ENCODE data around the gene PDGFC. TPM values are rescaled to one million over a fixed set of nuclear protein-coding genes. Genes with fewer than 3 reads are reported as not detected.

The PDGFC gene
- total and polyA plus RNA-seq, 8 donors, result 4.9 to 39.8 (median 10.8) TPM

GRCh38 chr4:156959298-156959702, 12.3 kb downstream of the PDGFC start:
- no peak for DNase-seq
- Histone ChIP-seq H3K27me3 (no peaks in the 10 kb centered on the region), H3K9me3 (no peaks in the 10 kb centered on the region), H3K4me3 (no peak overlapping the region), H3K36me3 (no peaks in the 10 kb centered on the region), H3K4me1 (peaks cover 18 to 76% (median 46%) of the 10 kb centered on the region in 4 donors), H3K27ac (peak overlapping the region in 1 of 5 donors; percentile 51)
- intact Hi-C loops (cut with DNase I; ENCODE audit: low total_unique reads), result no loop called here
- no peak for TF ChIP-seq EP300 (IDR thresholded peaks at IDR 0.05)
- no peak for TF ChIP-seq POLR2AphosphoS5 (IDR thresholded peaks at IDR 0.05)
- TF ChIP-seq, protein P1, sequence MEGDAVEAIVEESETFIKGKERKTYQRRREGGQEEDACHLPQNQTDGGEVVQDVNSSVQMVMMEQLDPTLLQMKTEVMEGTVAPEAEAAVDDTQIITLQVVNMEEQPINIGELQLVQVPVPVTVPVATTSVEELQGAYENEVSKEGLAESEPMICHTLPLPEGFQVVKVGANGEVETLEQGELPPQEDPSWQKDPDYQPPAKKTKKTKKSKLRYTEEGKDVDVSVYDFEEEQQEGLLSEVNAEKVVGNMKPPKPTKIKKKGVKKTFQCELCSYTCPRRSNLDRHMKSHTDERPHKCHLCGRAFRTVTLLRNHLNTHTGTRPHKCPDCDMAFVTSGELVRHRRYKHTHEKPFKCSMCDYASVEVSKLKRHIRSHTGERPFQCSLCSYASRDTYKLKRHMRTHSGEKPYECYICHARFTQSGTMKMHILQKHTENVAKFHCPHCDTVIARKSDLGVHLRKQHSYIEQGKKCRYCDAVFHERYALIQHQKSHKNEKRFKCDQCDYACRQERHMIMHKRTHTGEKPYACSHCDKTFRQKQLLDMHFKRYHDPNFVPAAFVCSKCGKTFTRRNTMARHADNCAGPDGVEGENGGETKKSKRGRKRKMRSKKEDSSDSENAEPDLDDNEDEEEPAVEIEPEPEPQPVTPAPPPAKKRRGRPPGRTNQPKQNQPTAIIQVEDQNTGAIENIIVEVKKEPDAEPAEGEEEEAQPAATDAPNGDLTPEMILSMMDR (IDR thresholded peaks at IDR 0.05), result no peak
- TF ChIP-seq POLR2A (IDR thresholded peaks at IDR 0.05), result no peak
- 27 to 54% (median 38%) methylated on average over 3 of the region's 3 CpGs for WGBS, 5 donors

DNA sequence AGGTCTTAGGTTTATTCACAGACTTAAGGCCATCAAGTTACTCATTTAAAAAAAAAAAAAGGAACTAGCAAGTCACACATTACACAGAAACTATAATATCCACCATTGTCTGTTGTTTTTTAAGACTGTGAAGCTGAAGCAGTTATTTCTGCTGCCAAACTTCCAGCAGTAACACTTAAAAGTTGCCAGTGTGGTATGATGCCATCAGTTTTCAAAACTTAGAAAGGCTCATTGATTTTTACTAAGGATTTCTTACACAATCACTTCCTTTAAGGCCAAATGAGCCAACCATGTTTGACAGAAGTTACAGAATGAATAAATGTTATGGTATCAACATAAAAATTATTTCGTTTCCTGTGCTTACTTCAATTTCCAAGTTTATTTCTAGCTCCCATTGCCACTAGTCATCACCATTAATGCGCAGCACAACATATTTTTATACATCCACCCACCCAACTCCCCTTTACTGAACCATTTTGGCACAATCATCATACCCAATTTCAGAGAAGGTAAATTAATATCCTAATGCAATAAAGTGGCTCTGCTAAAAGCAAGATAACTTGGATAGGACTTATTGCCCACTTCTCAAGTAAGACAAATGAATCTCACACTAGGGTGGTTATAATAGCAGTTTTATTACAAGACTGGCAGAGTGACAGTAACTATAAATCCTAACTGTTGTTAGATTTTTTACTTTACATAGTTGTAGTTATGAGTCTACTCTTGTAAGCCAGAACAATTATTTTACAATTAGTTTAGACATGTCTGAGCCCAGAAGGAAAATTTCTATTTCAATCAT, 13.1 kb downstream of the PDGFC start:
- H3K4me1 ChIP-seq, result peaks cover 18 to 82% (median 50%) of the 10 kb centered on the region in 4 donors
- H3K36me3 ChIP-seq, result no peaks in the 10 kb centered on the region
- intact Hi-C loops (cut with DNase I; ENCODE audit: low total_unique reads), result no loop called here
- TF ChIP-seq POLR2A (IDR thresholded peaks at IDR 0.05) (no peak), EP300 (IDR thresholded peaks at IDR 0.05) (no peak), POLR2AphosphoS5 (IDR thresholded peaks at IDR 0.05) (no peak)
- TF ChIP-seq, protein P1 (IDR thresholded peaks at IDR 0.05), result no peak
- H3K27me3 ChIP-seq, result no peaks in the 10 kb centered on the region
- peak overlapping the region in 2 of 5 donors; percentile 10 to 51 for H3K27ac ChIP-seq
- no peak for DNase-seq
- no peaks in the 10 kb centered on the region for H3K9me3 ChIP-seq
- WGBS, 5 donors, result 74 to 89% (median 83%) methylated on average over 2 of the region's 2 CpGs
- H3K4me3 ChIP-seq, result no peak overlapping the region

DNA sequence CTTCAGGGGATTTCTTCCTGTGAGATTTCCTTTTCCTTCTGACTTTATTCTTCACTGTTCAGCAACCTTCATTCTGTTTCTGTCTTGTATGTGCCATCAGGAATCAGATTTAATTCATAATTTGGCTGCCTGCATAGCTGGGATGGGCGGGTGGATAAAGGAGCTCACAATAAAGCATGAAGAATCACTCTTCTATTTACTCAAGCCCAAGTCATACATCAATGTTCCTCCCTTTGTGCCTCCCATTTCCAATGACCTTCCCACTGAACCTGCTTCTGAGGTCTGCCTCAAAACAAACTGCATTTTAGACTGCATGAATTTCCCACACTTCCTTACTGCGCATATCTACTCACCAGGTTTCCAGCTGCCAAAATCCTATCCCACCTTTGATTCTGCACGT, 14.0 kb downstream of the PDGFC start:
- Histone ChIP-seq H3K27me3 (no peaks in the 10 kb centered on the region), H3K27ac (peak overlapping the region in 1 of 5 donors; percentile 59), H3K4me1 (peaks cover 18 to 83% (median 52%) of the 10 kb centered on the region in 4 donors), H3K4me3 (no peak overlapping the region), H3K9me3 (no peaks in the 10 kb centered on the region), H3K36me3 (no peaks in the 10 kb centered on the region)
- no peak for DNase-seq
- TF ChIP-seq, protein P1 (IDR thresholded peaks at IDR 0.05), result no peak
- TF ChIP-seq EP300 (IDR thresholded peaks at IDR 0.05), result no peak
- TF ChIP-seq POLR2AphosphoS5 (IDR thresholded peaks at IDR 0.05), result no peak
- TF ChIP-seq POLR2A (IDR thresholded peaks at IDR 0.05), result no peak
- WGBS, 5 donors, result 77 to 86% (median 82%) methylated on average over 3 of the region's 3 CpGs
- intact Hi-C loops (cut with DNase I; ENCODE audit: low total_unique reads), result no loop called here

DNA sequence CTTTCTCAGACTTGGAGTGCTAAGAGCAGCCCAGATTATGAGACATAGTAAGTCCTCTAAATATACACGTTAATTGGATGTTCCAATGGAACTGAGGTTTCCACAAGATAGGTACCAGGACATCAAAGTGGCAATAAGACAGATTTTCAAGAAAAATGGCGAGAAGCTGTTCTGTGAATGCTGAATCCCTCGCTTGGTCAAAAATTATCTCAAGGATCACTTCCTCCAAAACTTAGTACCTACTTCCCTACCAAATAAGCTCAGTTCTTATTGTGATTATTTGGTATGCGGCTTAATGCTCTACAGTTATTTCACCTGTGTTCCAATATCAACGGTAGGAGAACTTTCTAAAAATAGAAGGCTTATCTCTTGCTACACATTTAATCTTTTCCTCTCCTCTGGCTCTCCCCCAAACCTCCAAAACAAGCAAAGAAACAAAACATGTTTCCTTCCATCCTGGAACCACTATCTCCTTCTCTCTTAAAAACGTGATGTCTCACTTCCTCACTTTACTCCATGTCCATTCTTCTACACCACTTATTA, 14.7 kb downstream of the PDGFC start:
- DNase-seq, result no peak
- 42 to 53% (median 50%) methylated on average over 6 of the region's 6 CpGs for WGBS, 5 donors
- H3K27me3 ChIP-seq, result no peaks in the 10 kb centered on the region
- intact Hi-C loops (cut with DNase I; ENCODE audit: low total_unique reads), result no loop called here
- H3K9me3 ChIP-seq, result no peaks in the 10 kb centered on the region
- no peaks in the 10 kb centered on the region for H3K36me3 ChIP-seq
- no peak overlapping the region for H3K4me3 ChIP-seq
- peak overlapping the region in 3 of 5 donors; percentile 6 to 59 (median 19) for H3K27ac ChIP-seq
- H3K4me1 ChIP-seq, result peaks cover 18 to 83% (median 51%) of the 10 kb centered on the region in 4 donors
- TF ChIP-seq POLR2AphosphoS5 (IDR thresholded peaks at IDR 0.05) (no peak), EP300 (IDR thresholded peaks at IDR 0.05) (no peak), POLR2A (IDR thresholded peaks at IDR 0.05) (no peak)
- TF ChIP-seq, protein P1 (IDR thresholded peaks at IDR 0.05), result no peak

All from stomach (tissue), 9 donors.